ENCODE results near the gene PRR12. TPM values are rescaled to one million over a fixed set of nuclear protein-coding genes. Genes with fewer than 3 reads are reported as not detected.

The PRR12 gene
- total RNA-seq, 4 donors from 2014 or later = 12.2 to 54.7 (median 30.0) TPM

DNA sequence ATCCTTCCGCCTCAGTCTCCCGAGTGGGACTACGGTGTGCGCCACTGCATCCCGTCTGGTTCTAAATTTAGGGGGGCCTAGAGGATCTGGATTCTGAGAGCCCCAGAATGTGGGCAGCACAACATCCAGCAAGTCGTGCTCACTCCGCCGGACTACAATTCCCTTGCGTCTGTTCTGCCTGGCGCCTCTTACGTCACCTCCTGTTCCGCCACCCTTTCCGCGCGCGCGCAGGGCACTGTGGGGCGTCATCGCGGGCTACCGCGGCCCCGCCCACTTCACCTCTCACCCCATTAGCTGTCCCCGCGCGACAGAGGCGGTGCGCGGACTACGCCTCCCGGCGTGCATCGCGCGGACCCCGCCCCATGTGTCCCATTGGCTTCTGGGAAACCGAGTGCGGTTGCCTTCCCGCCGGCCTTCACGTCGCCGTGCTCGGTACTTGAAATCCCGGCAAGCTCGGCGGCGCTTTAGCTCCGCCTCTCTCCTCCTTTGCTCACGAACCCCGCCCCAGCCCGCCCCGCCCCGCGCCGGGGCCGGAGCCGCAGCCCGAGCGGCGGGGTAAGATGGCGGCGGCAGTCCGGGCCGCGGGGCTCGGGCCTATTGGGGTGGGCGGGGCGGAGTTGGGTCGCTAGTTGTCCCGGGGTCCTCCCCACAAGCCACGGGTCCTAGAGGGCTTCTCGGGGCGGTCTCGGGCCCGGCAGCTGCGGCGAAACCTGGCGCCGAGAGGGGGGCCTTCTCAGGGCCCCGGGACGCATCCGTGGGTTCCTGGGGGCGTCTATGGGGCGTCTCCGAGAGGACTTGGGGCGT, 50.9 kb downstream of the PRR12 start, which contains the start of gene SCAF1:
SCAF1 (plus strand) TSS at position 522 of the 804 bp plus-strand sequence. CDS start 2,818 bp downstream, outside the sequence.
- peak within 1 kb of the TSS; percentile 97 to 100 (median 100) for H3K27ac ChIP-seq
- intact Hi-C loops (cut with DNase I; ENCODE audit: low total_unique reads) = no loop called here
- H3K9me3 ChIP-seq = no peaks in the 10 kb centered on the region
- no peaks in the 10 kb centered on the region for H3K27me3 ChIP-seq
- WGBS, 2 donors (ENCODE audit: low coverage in 1 of 2) = 1% methylated on average over 67 of the region's 87 CpGs; no CpG with 5 or more reads in 1 of the 2 donors
- TF ChIP-seq EP300 (IDR thresholded peaks at IDR 0.05; ENCODE audit: low read depth) (peak; percentile 79), POLR2A (IDR thresholded peaks at IDR 0.05) (peak; percentile 95), POLR2AphosphoS5 (IDR thresholded peaks at IDR 0.05) (peak; percentile 96 to 99 (median 99))
- TF ChIP-seq, protein P1, sequence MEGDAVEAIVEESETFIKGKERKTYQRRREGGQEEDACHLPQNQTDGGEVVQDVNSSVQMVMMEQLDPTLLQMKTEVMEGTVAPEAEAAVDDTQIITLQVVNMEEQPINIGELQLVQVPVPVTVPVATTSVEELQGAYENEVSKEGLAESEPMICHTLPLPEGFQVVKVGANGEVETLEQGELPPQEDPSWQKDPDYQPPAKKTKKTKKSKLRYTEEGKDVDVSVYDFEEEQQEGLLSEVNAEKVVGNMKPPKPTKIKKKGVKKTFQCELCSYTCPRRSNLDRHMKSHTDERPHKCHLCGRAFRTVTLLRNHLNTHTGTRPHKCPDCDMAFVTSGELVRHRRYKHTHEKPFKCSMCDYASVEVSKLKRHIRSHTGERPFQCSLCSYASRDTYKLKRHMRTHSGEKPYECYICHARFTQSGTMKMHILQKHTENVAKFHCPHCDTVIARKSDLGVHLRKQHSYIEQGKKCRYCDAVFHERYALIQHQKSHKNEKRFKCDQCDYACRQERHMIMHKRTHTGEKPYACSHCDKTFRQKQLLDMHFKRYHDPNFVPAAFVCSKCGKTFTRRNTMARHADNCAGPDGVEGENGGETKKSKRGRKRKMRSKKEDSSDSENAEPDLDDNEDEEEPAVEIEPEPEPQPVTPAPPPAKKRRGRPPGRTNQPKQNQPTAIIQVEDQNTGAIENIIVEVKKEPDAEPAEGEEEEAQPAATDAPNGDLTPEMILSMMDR (IDR thresholded peaks at IDR 0.05) = no peak
- peak; percentile 100 for DNase-seq
- in situ Hi-C loops (cut with MboI; ENCODE audit: low pct_ligation_motif_present in 1 of 4, low pct_unique_long_range_greater_than_20kb in 1 of 4, low sequenced_read_pairs in 3 of 4) = no loop called here
- H3K4me3 ChIP-seq = peak within 1 kb of the TSS; percentile 85 to 98 (median 93)
- H3K4me1 ChIP-seq = peaks cover 16 to 58% (median 49%) of the 10 kb centered on the region in 4 donors
- no peaks in the 10 kb centered on the region for H3K36me3 ChIP-seq

- in situ Hi-C loops (cut with MboI; ENCODE audit: low pct_ligation_motif_present in 1 of 4, low pct_unique_long_range_greater_than_20kb in 1 of 4, low sequenced_read_pairs in 3 of 4) (no loop called here), intact Hi-C loops (cut with DNase I; ENCODE audit: low total_unique reads) (no loop called here)
- H3K36me3 ChIP-seq = no peaks in the 10 kb centered on the region
- peak overlapping the region; percentile 85 to 98 (median 93) for H3K4me3 ChIP-seq
- 12 to 14% methylated on average over 2 to 4 of the region's 5 CpGs for WGBS, 2 donors (ENCODE audit: low coverage in 1 of 2)
- H3K4me1 ChIP-seq = peaks cover 16 to 54% (median 46%) of the 10 kb centered on the region in 4 donors
- TF ChIP-seq EP300 (IDR thresholded peaks at IDR 0.05; ENCODE audit: low read depth) = no peak
- TF ChIP-seq POLR2AphosphoS5 (IDR thresholded peaks at IDR 0.05) = no peak
- TF ChIP-seq, protein P1 (IDR thresholded peaks at IDR 0.05) = no peak
- no peak for TF ChIP-seq POLR2A (IDR thresholded peaks at IDR 0.05)
- no peaks in the 10 kb centered on the region for H3K27me3 ChIP-seq
- H3K9me3 ChIP-seq = no peaks in the 10 kb centered on the region
- H3K27ac ChIP-seq = peak overlapping the region; percentile 97 to 100 (median 98)
- DNase-seq = no peak
Measured at GRCh38 chr19:49642492-49643035, 51.6 kb downstream of the PRR12 start.

GRCh38 chr19:49643466-49643865, 52.5 kb downstream of the PRR12 start:
- no peak overlapping the region for H3K4me3 ChIP-seq
- no peak for TF ChIP-seq POLR2AphosphoS5 (IDR thresholded peaks at IDR 0.05)
- H3K4me1 ChIP-seq = peaks cover 16 to 45% (median 38%) of the 10 kb centered on the region in 4 donors
- no peak overlapping the region for H3K27ac ChIP-seq
- intact Hi-C loops (cut with DNase I; ENCODE audit: low total_unique reads) = no loop called here
- in situ Hi-C loops (cut with MboI; ENCODE audit: low pct_ligation_motif_present in 1 of 4, low pct_unique_long_range_greater_than_20kb in 1 of 4, low sequenced_read_pairs in 3 of 4) = no loop called here
- 50 to 51% methylated on average over 2 of the region's 2 CpGs for WGBS, 2 donors (ENCODE audit: low coverage in 1 of 2)
- no peaks in the 10 kb centered on the region for H3K9me3 ChIP-seq
- DNase-seq = no peak
- H3K27me3 ChIP-seq = no peaks in the 10 kb centered on the region
- no peaks in the 10 kb centered on the region for H3K36me3 ChIP-seq

GRCh38 chr19:49645592-49645991, 54.6 kb downstream of the PRR12 start:
- Histone ChIP-seq H3K27ac (no peak overlapping the region), H3K4me3 (no peak overlapping the region), H3K36me3 (no peaks in the 10 kb centered on the region), H3K9me3 (no peaks in the 10 kb centered on the region), H3K27me3 (no peaks in the 10 kb centered on the region), H3K4me1 (peaks cover 16 to 33% (median 25%) of the 10 kb centered on the region in 4 donors)
- 92% methylated on average over 11 of the region's 11 CpGs; no CpG with 5 or more reads in 1 of the 2 donors for WGBS, 2 donors (ENCODE audit: low coverage in 1 of 2)
- TF ChIP-seq EP300 (IDR thresholded peaks at IDR 0.05; ENCODE audit: low read depth) = no peak
- TF ChIP-seq, protein P1 (IDR thresholded peaks at IDR 0.05) = no peak
- TF ChIP-seq POLR2AphosphoS5 (IDR thresholded peaks at IDR 0.05) = no peak
- TF ChIP-seq POLR2A (IDR thresholded peaks at IDR 0.05) = no peak
- in situ Hi-C loops (cut with MboI; ENCODE audit: low pct_ligation_motif_present in 1 of 4, low pct_unique_long_range_greater_than_20kb in 1 of 4, low sequenced_read_pairs in 3 of 4) (no loop called here), intact Hi-C loops (cut with DNase I; ENCODE audit: low total_unique reads) (no loop called here)
- DNase-seq = no peak
